IPS DF 6.9 (cell line): ENCODE measurements around the gene RYR3.

Source experiments
- DNase-seq: peaks from one replicate; pipeline ENCODE4 v3.0.0-alpha.2; 2013; ENCODE audit warnings: low read depth, low spot score
- H3K27ac ChIP-seq: one replicate; pipeline ENCODE4 v1.5.1; 2013; ENCODE audit warnings: low read length, control low read depth
- H3K27me3 ChIP-seq: 2 replicates; pipeline ENCODE4 v1.6.1; 2013; ENCODE audit warnings: mild to moderate bottlenecking, low read length; ENCODE audit not compliant: control insufficient read depth, insufficient read depth
- H3K36me3 ChIP-seq: 2 replicates; pipeline ENCODE4 v1.6.1; 2013; ENCODE audit warnings: low read length; ENCODE audit not compliant: control insufficient read depth, insufficient read depth
- H3K4me1 ChIP-seq: 2 replicates; pipeline ENCODE4 v1.6.1; 2013; ENCODE audit warnings: low read length; ENCODE audit not compliant: control insufficient read depth, insufficient read depth
- H3K4me3 ChIP-seq: 2 replicates; pipeline ENCODE4 v1.5.1; 2013; ENCODE audit warnings: mild to moderate bottlenecking, low read length
- H3K9me3 ChIP-seq: 2 replicates; pipeline ENCODE4 v1.6.1; 2013; ENCODE audit warnings: low read length, inconsistent platforms; ENCODE audit not compliant: control insufficient read depth, insufficient read depth
- WGBS: extraction: QIAGEN DNeasy Blood & Tissue Kit; methylation state at CpG from one replicate; pipeline ENCODE4 v1.1.7; 2013; ENCODE audit warnings: mixed read lengths, missing lambda C conversion rate; ENCODE audit not compliant: insufficient read length, insufficient coverage; 5-methylcytosine and 5-hydroxymethylcytosine counted together

The RYR3 gene

DNA sequence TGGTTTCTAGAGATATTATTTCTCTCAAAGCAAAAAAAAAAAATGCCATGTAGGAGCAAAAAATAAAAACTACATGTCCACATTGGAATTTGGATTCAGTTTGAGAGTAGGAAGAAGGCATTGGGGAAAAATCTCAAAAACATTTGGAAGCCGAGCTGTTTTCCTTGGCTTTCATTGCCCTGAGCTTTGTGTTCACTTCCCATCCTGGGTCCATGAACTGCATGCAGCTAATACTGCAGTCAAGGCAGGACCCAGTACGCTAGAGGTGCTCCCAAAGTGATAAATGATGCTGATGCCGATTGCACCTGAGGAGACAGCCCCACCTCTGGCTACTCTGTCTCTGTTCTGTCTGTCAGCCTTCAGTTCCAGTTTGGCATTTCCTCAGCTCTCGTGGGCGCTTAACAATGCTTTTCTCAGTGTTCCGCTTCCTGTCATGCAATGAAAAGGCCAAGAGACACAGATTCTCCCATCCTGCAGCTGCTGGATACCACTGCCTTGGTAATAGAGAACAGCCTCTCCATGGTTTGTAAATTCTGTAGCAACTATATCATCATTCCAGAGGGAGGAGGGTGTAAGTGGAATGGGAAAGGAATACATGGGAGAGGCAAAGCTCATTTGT lies 181.8 kb downstream of the RYR3 start:
- H3K27ac ChIP-seq: no peak overlapping the region
- no peaks in the 10 kb centered on the region for H3K27me3 ChIP-seq
- no peak overlapping the region for H3K4me3 ChIP-seq
- H3K4me1 ChIP-seq: no peaks in the 10 kb centered on the region
- H3K9me3 ChIP-seq: no peaks in the 10 kb centered on the region
- no peak for DNase-seq
- WGBS: no CpG with 5 or more reads among the region's 6 CpGs
- H3K36me3 ChIP-seq: no peaks in the 10 kb centered on the region

DNA sequence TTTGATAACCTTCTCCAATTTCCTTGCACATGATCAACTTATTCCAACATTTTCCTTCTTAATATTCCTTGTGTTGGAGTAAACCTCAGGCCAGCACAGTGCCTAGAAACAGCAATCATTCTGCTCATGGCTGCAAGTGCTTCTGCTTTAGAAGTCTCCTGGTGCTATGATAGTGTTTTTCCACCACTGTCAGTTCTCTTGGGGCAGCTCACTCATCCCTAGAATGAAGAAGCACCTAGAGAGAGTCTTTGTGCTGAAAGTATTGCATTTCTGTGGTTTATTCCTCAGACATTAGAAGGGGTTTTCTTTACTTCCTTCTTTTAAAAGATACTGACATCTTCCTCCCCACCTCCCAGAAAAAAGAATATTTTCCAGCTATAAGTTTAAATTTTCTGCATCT lies 183.5 kb downstream of the RYR3 start:
- no peak for DNase-seq

DNA sequence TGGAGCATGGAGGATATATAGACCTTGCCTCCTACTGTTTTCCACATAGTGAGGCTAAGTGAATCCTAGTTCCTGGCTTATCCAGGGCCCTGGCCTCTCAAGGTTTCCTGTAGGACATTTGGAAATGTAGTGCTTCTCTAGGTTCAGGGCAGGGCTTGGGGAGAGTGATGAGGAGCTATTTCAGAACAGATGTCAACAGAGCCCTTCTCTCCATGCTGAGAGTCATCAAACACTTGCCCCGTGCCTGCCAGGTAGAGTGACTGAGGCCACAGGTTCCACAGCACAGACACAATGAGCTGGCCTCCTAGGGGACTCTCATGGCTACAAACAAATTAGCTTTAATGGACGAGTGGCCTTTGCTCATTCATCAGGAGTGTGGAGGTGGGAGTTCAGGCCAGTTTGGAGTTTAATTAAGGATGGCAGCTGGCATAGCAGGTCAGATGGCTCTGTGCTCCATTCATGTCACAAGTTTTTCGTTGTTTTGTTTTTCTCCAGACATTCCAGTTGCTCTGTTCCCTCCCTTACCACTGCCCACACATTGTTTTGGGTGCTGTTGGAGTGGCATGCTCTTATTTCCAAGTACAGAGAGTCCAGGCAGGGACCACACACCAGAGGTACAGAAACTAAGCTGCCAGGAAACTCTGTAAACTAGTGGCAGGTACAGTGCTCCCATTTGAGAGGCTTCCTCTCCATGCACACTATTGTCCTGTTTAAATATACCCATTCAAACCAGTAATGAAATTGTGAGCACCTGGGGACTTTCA lies 189.8 kb downstream of the RYR3 start:
- H3K27me3 ChIP-seq: no peaks in the 10 kb centered on the region
- H3K4me1 ChIP-seq: no peaks in the 10 kb centered on the region
- WGBS: no CpG with 5 or more reads among the region's 3 CpGs
- no peak overlapping the region for H3K4me3 ChIP-seq
- no peak for DNase-seq
- H3K27ac ChIP-seq: no peak overlapping the region
- H3K36me3 ChIP-seq: no peaks in the 10 kb centered on the region
- no peaks in the 10 kb centered on the region for H3K9me3 ChIP-seq

More for the DNA sequence above, 183.5 kb downstream of the RYR3 start:
- H3K4me1 ChIP-seq: no peaks in the 10 kb centered on the region
- H3K27me3 ChIP-seq: no peaks in the 10 kb centered on the region
- no peak overlapping the region for H3K27ac ChIP-seq
- H3K4me3 ChIP-seq: no peak overlapping the region
- no peaks in the 10 kb centered on the region for H3K9me3 ChIP-seq
- no peaks in the 10 kb centered on the region for H3K36me3 ChIP-seq

DNA sequence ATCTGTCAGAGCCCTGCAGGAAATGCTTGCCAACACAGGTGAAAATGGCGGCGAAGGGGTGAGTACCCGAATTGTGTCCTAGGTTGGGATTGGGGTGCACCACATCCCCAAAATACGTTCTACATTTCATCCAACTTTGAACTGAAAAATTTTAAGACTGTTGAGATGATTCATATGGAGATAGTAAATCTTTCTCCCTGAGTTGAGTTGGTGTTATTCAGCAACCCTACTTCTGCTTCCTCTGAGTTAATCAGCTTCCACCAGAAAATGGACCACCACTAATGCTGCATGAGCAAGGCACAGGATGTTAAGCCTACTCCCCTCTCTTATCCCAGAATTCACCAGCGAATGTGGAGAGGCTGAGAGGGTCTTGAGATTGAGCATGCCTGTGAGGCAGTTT lies 192.9 kb downstream of the RYR3 start:
- Histone ChIP-seq H3K9me3 (no peaks in the 10 kb centered on the region), H3K36me3 (no peaks in the 10 kb centered on the region), H3K27ac (no peak overlapping the region), H3K4me3 (no peak overlapping the region), H3K4me1 (no peaks in the 10 kb centered on the region), H3K27me3 (no peaks in the 10 kb centered on the region)
- no CpG with 5 or more reads among the region's 5 CpGs for WGBS
- DNase-seq: no peak

DNA sequence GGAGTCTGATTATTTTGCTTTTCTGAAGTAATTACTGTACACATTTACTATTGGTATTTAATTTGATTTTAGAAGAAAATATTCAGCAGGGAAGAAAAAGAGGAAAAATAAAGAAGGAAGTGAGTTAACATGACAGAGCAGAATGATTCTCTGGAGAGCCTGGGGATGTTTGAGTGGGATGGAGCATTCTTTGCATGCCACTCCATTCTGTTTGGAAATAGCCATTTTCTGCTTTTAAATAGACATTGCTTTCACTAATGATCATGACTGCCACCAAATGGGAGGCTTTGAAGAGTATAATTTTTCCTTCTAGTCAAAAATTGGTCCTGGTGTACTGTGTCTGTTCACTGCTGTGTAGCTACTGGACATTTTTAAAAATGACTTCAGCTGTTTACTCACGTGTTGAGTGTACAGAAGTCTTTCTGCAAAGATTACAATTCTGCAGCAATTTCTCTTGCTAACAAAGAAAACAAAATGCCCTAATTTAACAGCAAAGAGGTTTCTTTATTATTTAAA lies 196.1 kb downstream of the RYR3 start:
- H3K4me3 ChIP-seq: no peak overlapping the region
- H3K4me1 ChIP-seq: no peaks in the 10 kb centered on the region
- no CpG with 5 or more reads among the region's 1 CpG for WGBS
- no peak overlapping the region for H3K27ac ChIP-seq
- no peaks in the 10 kb centered on the region for H3K9me3 ChIP-seq
- no peaks in the 10 kb centered on the region for H3K27me3 ChIP-seq
- no peak for DNase-seq
- H3K36me3 ChIP-seq: no peaks in the 10 kb centered on the region

DNA sequence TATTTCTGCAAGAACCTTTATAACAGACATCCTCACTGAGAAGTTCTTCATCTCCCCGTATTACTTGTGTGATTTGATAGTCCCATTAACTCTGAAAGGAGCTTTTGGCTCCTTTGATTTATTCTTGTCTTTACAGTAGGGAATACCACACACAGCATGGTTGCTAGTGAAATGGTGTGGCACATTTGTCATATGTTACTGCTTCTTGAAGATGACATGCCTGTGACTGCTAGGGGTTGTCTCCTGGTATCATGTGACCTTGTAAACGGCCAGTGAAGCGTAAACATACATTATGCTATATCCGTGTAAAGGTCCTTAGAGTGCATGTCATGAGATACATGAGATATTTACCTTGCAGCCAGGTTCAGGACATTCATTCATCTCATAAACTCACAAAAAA lies 197.9 kb downstream of the RYR3 start:
- no peaks in the 10 kb centered on the region for H3K4me1 ChIP-seq
- H3K36me3 ChIP-seq: no peaks in the 10 kb centered on the region
- no CpG with 5 or more reads among the region's 4 CpGs for WGBS
- no peak for DNase-seq
- no peaks in the 10 kb centered on the region for H3K9me3 ChIP-seq
- H3K27ac ChIP-seq: no peak overlapping the region
- H3K4me3 ChIP-seq: no peak overlapping the region
- no peaks in the 10 kb centered on the region for H3K27me3 ChIP-seq

DNA sequence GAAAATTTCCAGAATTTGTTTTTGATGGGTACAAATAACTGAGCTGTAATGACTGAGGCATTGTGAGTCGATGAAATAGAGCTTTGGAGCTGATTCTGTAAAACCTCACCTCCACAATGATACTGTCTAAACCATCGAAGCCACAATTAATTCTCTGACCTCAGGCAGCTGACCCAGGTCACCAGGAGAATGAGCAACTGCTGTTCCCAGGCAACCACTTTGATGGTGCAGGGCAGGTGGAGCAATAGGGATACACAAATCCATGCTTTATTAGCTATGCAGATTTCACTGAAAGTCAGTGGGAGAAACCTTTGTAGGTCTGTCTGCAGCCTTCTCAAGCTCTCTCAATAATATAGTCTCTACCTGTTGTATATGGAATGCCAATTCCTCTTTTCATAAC lies 204.4 kb downstream of the RYR3 start:
- 0 out of 2 replicates have a peak, but pooled peaks cover 1% of the 10 kb centered on the region for H3K4me1 ChIP-seq
- no peak for DNase-seq
- H3K36me3 ChIP-seq: no peaks in the 10 kb centered on the region
- no peaks in the 10 kb centered on the region for H3K9me3 ChIP-seq
- H3K27me3 ChIP-seq: no peaks in the 10 kb centered on the region
- H3K4me3 ChIP-seq: no peak overlapping the region
- no peak overlapping the region for H3K27ac ChIP-seq
- no CpG with 5 or more reads among the region's 2 CpGs for WGBS

DNA sequence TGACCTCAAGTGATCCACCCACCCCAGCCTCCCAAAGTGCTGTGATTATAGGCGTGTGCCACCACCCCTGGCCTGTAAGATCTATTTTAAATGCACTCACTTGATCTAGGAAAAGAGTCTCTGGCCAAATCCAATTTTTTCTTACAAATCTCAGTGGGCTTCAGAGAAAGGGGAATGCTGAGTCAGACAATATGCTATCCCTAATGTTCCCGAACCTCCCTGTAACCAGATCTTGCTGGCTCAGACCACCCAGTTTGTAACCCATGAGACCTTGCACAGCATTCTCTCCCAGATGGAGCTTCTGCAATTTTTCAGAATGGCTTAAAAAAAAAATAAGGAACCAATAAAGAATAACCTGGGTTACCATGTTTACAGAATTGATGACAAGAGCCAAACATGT lies 205.8 kb downstream of the RYR3 start:
- Histone ChIP-seq H3K36me3 (no peaks in the 10 kb centered on the region), H3K4me1 (0 out of 2 replicates have a peak, but pooled peaks cover 1% of the 10 kb centered on the region), H3K9me3 (no peaks in the 10 kb centered on the region), H3K27ac (no peak overlapping the region), H3K4me3 (no peak overlapping the region), H3K27me3 (no peaks in the 10 kb centered on the region)
- no peak for DNase-seq
- no CpG with 5 or more reads among the region's 2 CpGs for WGBS

DNA sequence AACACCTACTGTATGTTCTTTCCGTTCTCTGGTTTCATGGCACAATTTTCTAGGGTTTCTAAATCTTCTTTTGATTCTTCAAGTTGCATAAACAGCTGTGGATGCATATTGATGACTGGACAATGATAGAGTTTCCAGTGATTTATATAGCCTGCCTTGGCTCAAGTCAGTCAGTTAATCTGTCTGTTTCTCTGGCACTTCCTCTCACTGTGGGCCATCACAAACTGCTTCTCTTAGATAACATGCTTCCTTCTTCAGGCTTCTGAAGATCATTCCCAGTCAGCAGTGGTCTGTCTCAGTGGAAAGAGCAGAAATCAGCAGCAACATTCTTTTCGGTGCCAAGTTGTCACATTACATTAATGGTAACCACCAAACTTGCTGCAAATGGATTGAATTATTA lies 207.2 kb downstream of the RYR3 start:
- WGBS: no CpG with 5 or more reads among the region's 2 CpGs
- Histone ChIP-seq H3K27ac (no peak overlapping the region), H3K36me3 (no peaks in the 10 kb centered on the region), H3K4me1 (0 out of 2 replicates have a peak, but pooled peaks cover 1% of the 10 kb centered on the region), H3K9me3 (no peaks in the 10 kb centered on the region), H3K4me3 (no peak overlapping the region), H3K27me3 (no peaks in the 10 kb centered on the region)
- DNase-seq: no peak

DNA sequence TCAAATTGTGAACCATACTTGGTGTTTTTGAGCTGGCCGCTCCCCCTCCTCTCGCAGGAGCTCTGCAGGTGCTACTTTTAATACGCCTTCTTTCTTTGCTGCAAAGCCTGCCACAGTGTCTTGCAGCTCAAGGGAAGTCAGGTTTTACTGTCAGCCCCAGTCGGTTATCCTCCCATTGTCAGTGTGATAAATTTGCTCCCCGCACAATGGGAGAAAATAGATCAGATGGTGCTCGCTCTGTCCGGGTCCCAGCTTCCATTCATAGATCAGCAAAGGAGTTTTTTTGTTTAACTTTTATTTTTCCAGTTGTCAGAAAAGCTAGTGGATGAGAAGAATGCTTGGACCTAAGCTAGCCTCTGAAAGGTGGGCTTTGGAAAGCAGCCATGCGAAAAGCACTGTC lies 207.7 kb downstream of the RYR3 start:
- Histone ChIP-seq H3K27ac (no peak overlapping the region), H3K4me1 (0 out of 2 replicates have a peak, but pooled peaks cover 1% of the 10 kb centered on the region), H3K36me3 (no peaks in the 10 kb centered on the region), H3K27me3 (no peaks in the 10 kb centered on the region), H3K4me3 (no peak overlapping the region), H3K9me3 (no peaks in the 10 kb centered on the region)
- DNase-seq: no peak
- no CpG with 5 or more reads among the region's 8 CpGs for WGBS

DNA sequence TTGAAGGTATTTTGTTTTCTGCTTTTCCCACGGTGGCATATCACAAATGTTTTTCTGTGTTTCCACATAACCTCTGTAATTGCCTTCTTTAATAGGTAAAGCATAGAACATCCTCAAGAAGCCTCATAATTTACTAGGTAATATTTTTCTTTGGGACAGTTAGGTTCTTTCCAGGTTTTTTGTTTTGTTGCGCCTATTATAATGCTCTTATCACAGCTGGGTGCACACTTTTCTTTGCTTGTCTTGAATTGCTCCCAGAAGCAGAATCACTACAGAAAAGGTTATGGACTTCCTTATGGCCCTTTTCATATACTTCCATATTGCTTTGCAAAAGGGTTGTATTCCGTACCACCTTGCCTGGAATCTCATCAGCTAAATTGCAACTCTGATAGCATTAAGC lies 213.5 kb downstream of the RYR3 start:
- no peaks in the 10 kb centered on the region for H3K36me3 ChIP-seq
- WGBS: no CpG with 5 or more reads among the region's 3 CpGs
- H3K27ac ChIP-seq: no peak overlapping the region
- no peaks in the 10 kb centered on the region for H3K9me3 ChIP-seq
- H3K4me3 ChIP-seq: no peak overlapping the region
- DNase-seq: no peak
- H3K27me3 ChIP-seq: no peaks in the 10 kb centered on the region
- H3K4me1 ChIP-seq: no peaks in the 10 kb centered on the region
